DOHH2 (cell line): ENCODE data around the gene FAM174B.

Source experiments
- CTCF ChIP-seq: fragments of 200-600 bp; sonication (generic); IDR thresholded peaks from one replicate; pipeline ENCODE4 v1.5.1; 2014; ENCODE audit warnings: antibody characterized with exemption, mild to moderate bottlenecking, low read depth, low read length; ENCODE audit not compliant: poor library complexity, severe bottlenecking
- EZH2phosphoT487 ChIP-seq: fragments of 200-600 bp; sonication (generic); IDR thresholded peaks from 2 replicates; pipeline ENCODE4 v1.6.1; 2017; ENCODE audit warnings: borderline replicate concordance, mild to moderate bottlenecking, antibody characterized with exemption, low read length, moderate library complexity, mixed read lengths

DNA sequence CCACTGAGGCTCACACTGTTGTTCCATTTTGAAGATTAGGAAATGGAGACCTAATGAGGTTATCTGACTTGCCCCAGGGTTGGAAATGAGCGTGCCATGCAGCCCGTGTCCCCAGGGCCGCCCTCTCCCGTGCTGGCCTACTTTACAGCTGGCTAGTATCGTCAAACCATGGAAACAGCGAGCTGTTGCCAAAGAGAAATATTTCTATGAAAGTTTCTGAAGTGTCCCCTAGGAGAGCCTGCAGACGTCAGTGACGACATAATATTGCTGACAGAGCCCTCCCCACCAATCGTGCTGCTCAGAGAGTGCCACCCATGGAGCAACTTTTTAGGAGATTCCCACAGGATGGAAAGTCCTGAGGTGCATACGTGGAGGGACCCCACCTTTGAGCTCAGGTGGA is 11.2 kb upstream of the FAM174B start:
- TF ChIP-seq CTCF (no peak), EZH2phosphoT487 (no peak)
